Gastrocnemius medialis (tissue), 4 donors: Measurements from ENCODE around the gene SPATA12.

Experiments
- CTCF ChIP-seq, 5 experiments: fragments of 450-650 bp in 3 of 5; fragments of 200-600 bp in 2 of 5; sonication (generic) in 2 of 5; IDR thresholded peaks in 4 of 5; conservative IDR thresholded peaks in 1 of 5; 1 replicate in 4 of 5; 2 replicates in 1 of 5; pipeline ENCODE4 v1.5.1; 2016 to 2019; ENCODE audit warnings: antibody characterized with exemption in 5 of 5, mild to moderate bottlenecking in 3 of 5, moderate library complexity in 3 of 5
- POLR2A ChIP-seq, 2 donors: fragments of 450-650 bp; IDR thresholded peaks; one replicate each; pipeline ENCODE4 v1.6.1; 2017; ENCODE audit warnings: antibody characterized with exemption in 2 of 2, mild to moderate bottlenecking in 2 of 2, moderate library complexity in 2 of 2

GRCh38 chr3:57063032-57063431 lies 2.6 kb downstream of the SPATA12 start:
- TF ChIP-seq CTCF (IDR thresholded peaks at IDR 0.05 in 4 of 5, conservative IDR thresholded peaks at IDR 0.05 in 1 of 5) = no peak
- no peak for TF ChIP-seq POLR2A (IDR thresholded peaks at IDR 0.05)
